Mesothelial cell of epicardium (in vitro differentiated cells): ENCODE data around the gene DENND1C. TPM values are rescaled to one million over a fixed set of nuclear protein-coding genes. Genes with fewer than 3 reads are reported as not detected.

Experiments
- DNase-seq, 2 experiments: peaks; one replicate each; pipeline ENCODE4 v3.0.0; 2021; ENCODE audit warnings: low spot score in 2 of 2; ENCODE audit not compliant: unreplicated experiment in 2 of 2
- H3K27ac Mint-ChIP-seq: 2 replicates; pipeline ENCODE4 v1.8.0; 2021; ENCODE audit warnings: mixed read lengths
- H3K27me3 Mint-ChIP-seq: 2 replicates; pipeline ENCODE4 v1.8.0; 2021; ENCODE audit warnings: low read depth, mixed read lengths
- H3K36me3 Mint-ChIP-seq: 2 replicates; pipeline ENCODE4 v1.8.0; 2021; ENCODE audit warnings: mixed read lengths
- H3K4me1 Mint-ChIP-seq: 2 replicates; pipeline ENCODE4 v1.8.0; 2021; ENCODE audit warnings: mixed read lengths
- H3K4me3 Mint-ChIP-seq: 2 replicates; pipeline ENCODE4 v1.8.0; 2021; ENCODE audit warnings: mild to moderate bottlenecking, moderate library complexity, mixed read lengths
- H3K9me3 Mint-ChIP-seq: 2 replicates; pipeline ENCODE4 v1.8.0; 2021; ENCODE audit warnings: mixed read lengths
- CTCF ChIP-seq: fragments of 200-600 bp; sonication (generic); IDR thresholded peaks from one replicate; pipeline ENCODE4 v1.5.0; 2021; ENCODE audit warnings: antibody characterized with exemption; ENCODE audit not compliant: unreplicated experiment
- total RNA-seq: library from RNA; stranded (reverse); gene quantifications from 3 replicates; pipeline ENCODE4 v1.2.1, GENCODE V29; 2021

DENND1C gene
- total RNA-seq, 1 donor from 2014 or later = 0.63 TPM

DNA sequence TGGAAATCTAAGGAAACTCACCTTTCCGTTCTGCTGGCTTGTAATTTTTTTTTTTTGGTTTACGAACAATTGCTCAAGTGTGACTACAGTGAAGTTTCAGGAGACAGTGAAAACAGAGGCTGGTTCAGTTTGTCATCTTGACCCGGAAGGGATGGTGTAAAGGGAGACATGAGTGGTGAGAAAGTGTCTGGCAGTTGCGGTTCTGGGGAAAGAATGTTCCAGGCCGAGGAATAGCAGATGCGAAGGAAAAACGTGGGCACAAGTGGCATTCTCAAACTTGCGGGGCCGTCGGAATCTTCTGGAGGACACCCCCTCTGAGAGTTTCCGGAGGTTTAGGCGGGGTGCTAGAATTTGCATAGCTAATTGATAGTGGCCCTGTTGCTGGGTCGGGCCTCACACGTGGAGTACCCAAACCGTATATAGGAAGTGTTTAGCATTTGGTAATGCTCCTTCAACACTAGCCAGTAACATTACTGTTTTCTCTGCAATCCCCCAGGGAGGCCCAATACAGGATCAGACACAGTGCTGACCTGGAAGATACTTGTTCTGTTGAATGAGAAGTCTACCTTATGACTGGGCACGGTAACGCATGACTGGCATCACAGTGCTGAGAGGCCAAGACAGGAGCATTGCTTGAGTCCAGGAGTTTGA lies 46.4 kb upstream of the DENND1C start:
- Mint-ChIP-seq H3K27ac (no peak overlapping the region), H3K4me3 (no peak overlapping the region), H3K36me3 (no peaks in the 10 kb centered on the region), H3K27me3 (peaks cover 39% of the 10 kb centered on the region), H3K9me3 (no peaks in the 10 kb centered on the region), H3K4me1 (peaks cover 18% of the 10 kb centered on the region)
- no peak for TF ChIP-seq CTCF
- DNase-seq = no peak

DNA sequence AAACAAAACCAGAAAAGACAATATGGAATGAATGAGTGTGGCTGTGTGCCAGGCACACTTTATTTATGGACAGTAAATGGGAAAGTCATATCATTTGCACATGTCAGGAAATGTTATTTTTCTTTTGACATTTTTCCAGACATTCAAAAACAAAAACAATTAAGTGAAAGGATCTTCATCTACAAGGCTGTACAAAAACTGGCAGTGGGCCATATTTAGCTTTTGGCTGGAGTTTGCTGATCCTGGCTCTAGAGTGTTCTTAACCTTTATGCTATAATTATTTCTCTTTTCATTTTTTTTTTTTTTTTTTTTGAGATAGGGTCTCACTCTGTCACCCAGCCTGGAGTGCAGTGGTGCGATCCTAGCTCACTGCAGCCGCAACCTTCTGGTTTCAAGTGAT lies 42.7 kb upstream of the DENND1C start:
- Mint-ChIP-seq H3K9me3 (no peaks in the 10 kb centered on the region), H3K4me3 (no peak overlapping the region), H3K27ac (no peak overlapping the region), H3K36me3 (no peaks in the 10 kb centered on the region), H3K27me3 (peaks cover 9% of the 10 kb centered on the region), H3K4me1 (peaks cover under 1% of the 10 kb centered on the region)
- TF ChIP-seq CTCF = no peak
- DNase-seq = no peak

DNA sequence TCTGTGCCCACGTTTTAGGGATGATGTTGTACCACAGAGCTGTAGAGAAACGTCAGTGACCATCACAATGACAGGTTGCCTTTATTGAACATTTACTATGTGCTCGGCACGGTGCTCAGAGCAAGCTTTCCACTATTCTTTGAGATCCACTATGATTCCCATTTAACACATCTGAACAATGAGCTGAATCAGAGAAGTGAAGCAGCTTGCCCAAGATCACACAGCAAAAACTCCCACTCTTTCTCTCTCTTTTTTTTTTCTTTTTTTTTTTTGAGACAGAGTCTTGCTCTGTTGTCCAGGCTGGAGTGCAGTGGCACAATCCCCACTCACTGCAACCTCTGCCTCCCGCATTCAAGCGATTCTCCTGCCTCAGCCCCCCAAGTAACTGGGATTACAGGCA lies 41.1 kb upstream of the DENND1C start:
- no peaks in the 10 kb centered on the region for H3K9me3 Mint-ChIP-seq
- H3K4me1 Mint-ChIP-seq = no peaks in the 10 kb centered on the region
- H3K27ac Mint-ChIP-seq = no peak overlapping the region
- no peak for TF ChIP-seq CTCF
- H3K4me3 Mint-ChIP-seq = no peak overlapping the region
- peaks cover 17% of the 10 kb centered on the region for H3K27me3 Mint-ChIP-seq
- no peaks in the 10 kb centered on the region for H3K36me3 Mint-ChIP-seq
- no peak for DNase-seq

DNA sequence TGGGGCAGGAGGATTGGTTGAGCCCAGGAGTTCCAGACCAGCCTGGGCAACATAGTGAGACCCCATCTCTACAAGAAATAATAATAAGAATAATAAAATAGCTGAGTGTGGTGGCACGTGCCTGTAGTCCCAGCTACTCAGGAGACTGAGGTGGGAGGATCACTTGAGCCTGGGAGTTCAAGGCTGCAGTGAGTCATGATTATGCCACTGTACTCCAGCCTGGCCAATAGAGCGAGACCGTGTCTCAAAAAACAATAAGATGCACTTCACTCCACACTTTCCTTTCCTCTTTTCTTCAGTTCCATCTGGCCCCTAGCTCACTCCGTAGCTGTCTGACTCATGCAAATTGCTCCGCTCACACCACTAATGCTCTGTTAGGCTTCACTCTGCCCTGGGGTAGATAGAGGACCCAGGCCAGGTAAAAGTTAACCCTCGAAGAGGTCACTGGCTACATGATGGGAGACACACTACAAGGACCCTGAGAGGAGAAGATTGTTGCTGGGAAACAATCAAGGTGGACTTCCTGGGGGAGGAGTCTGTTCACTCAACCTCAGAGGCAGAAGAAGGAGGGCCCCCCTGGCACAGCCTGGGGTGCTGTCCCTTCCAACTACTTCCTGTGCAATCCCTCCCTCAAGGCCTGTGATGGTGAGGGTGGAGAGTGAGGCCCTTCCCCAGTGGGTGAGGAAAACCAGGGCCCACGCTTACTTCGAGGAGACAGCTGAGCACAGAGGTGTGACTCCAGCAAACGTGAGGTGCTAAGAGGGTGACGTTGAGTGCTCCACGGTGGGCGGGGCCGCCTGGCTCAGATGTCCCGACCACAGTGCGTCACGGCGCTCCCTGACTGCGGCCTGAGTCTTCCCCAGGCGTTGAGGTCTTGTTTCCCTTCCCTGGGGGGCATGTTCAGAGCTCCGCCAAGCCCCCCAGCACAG lies 40.4 kb upstream of the DENND1C start:
- H3K27ac Mint-ChIP-seq = no peak overlapping the region
- peaks cover 3% of the 10 kb centered on the region for H3K4me1 Mint-ChIP-seq
- no peaks in the 10 kb centered on the region for H3K9me3 Mint-ChIP-seq
- no peaks in the 10 kb centered on the region for H3K36me3 Mint-ChIP-seq
- TF ChIP-seq CTCF = no peak
- peaks cover 20% of the 10 kb centered on the region for H3K27me3 Mint-ChIP-seq
- H3K4me3 Mint-ChIP-seq = no peak overlapping the region
- DNase-seq = no peak

DNA sequence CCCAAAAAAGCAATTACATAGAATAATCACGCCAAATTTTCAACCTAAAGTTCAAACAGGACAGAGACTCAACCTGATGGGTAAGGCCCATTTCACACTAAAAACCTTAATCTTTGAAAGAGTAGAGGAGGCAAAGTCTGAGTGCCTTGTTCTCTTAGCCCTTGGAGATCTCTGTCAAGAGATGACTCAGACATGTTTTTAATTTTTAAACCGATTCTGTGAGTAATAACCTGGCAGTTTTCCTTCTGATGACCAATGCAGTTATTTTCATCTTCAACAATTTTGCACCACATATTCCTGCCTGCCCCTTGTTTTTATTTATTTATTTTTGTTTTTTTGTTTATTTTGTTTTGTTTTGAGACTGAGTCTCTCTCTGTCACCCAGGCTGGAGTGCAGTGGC lies 37.7 kb upstream of the DENND1C start:
- H3K9me3 Mint-ChIP-seq = no peaks in the 10 kb centered on the region
- DNase-seq = no peak
- no peaks in the 10 kb centered on the region for H3K36me3 Mint-ChIP-seq
- H3K27ac Mint-ChIP-seq = no peak overlapping the region
- peaks cover 10% of the 10 kb centered on the region for H3K4me1 Mint-ChIP-seq
- no peak overlapping the region for H3K4me3 Mint-ChIP-seq
- no peak for TF ChIP-seq CTCF
- H3K27me3 Mint-ChIP-seq = peaks cover 20% of the 10 kb centered on the region
